ENCODE data around the gene GSPT1. TPM values are rescaled to one million over a fixed set of nuclear protein-coding genes. Genes with fewer than 3 reads are reported as not detected.

Gene GSPT1
- total RNA-seq, 1 experiment from 2014 or later = 199 TPM

- Mint-ChIP-seq H3K4me1 (ENCODE audit: insufficient read depth, unreplicated experiment) (peaks cover 19% of the 10 kb centered on the region), H3K27me3 (ENCODE audit: insufficient read depth, unreplicated experiment) (no peaks in the 10 kb centered on the region), H3K9me3 (ENCODE audit: unreplicated experiment) (no peaks in the 10 kb centered on the region), H3K36me3 (ENCODE audit: insufficient read depth, unreplicated experiment) (peaks cover 70% of the 10 kb centered on the region), H3K4me3 (ENCODE audit: unreplicated experiment) (peak overlapping the region; percentile 36), H3K27ac (ENCODE audit: low read depth, unreplicated experiment) (peak overlapping the region; percentile 62)
- TF ChIP-seq, protein P1, sequence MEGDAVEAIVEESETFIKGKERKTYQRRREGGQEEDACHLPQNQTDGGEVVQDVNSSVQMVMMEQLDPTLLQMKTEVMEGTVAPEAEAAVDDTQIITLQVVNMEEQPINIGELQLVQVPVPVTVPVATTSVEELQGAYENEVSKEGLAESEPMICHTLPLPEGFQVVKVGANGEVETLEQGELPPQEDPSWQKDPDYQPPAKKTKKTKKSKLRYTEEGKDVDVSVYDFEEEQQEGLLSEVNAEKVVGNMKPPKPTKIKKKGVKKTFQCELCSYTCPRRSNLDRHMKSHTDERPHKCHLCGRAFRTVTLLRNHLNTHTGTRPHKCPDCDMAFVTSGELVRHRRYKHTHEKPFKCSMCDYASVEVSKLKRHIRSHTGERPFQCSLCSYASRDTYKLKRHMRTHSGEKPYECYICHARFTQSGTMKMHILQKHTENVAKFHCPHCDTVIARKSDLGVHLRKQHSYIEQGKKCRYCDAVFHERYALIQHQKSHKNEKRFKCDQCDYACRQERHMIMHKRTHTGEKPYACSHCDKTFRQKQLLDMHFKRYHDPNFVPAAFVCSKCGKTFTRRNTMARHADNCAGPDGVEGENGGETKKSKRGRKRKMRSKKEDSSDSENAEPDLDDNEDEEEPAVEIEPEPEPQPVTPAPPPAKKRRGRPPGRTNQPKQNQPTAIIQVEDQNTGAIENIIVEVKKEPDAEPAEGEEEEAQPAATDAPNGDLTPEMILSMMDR (IDR thresholded peaks at IDR 0.05; ENCODE audit: unreplicated experiment) = no peak
- CTCF ChIA-PET = interaction anchor here (0.6 to 3.1 kb wide), 6 partner anchors 12 to 872 kb away, joined by 3 to 15 read pairs (median 4); partner anchors contain the start of gene GSPT1
- DNase-seq (ENCODE audit: unreplicated experiment) = peak; percentile 47
- POLR2A ChIA-PET = interaction anchor here (0.6 to 7.6 kb wide), 10 partner anchors 9 to 94 kb away, joined by 3 to 72 read pairs (median 8); partner anchors contain the start of genes RSL1D1, TXNDC11 and ZC3H7A
- intact Hi-C loops (cut with micrococcal nuclease) = no loop called here
- BruUV-seq (replicated peaks) = no TSS peak
Measured at GRCh38 chr16:11835891-11836649, 79.7 kb downstream of the GSPT1 start.

GRCh38 chr16:11835309-11835708 is 80.4 kb downstream of the GSPT1 start:
- peaks cover 19% of the 10 kb centered on the region for H3K4me1 Mint-ChIP-seq (ENCODE audit: insufficient read depth, unreplicated experiment)
- ChIA-PET CTCF (interaction anchor here (0.6 to 3.1 kb wide), 10 partner anchors 13 to 871 kb away, joined by 3 to 15 read pairs (median 3); partner anchors contain the start of gene GSPT1), POLR2A (interaction anchor here (0.8 to 7.6 kb wide), 10 partner anchors 14 to 96 kb away, joined by 4 to 72 read pairs (median 8); partner anchors contain the start of genes RSL1D1, TXNDC11 and ZC3H7A)
- H3K9me3 Mint-ChIP-seq (ENCODE audit: unreplicated experiment) = no peaks in the 10 kb centered on the region
- intact Hi-C loops (cut with micrococcal nuclease) = no loop called here
- DNase-seq (ENCODE audit: unreplicated experiment) = peak; percentile 26
- TF ChIP-seq, protein P1 (IDR thresholded peaks at IDR 0.05; ENCODE audit: unreplicated experiment) = no peak
- BruUV-seq (replicated peaks) = no TSS peak
- H3K4me3 Mint-ChIP-seq (ENCODE audit: unreplicated experiment) = no peak overlapping the region
- H3K36me3 Mint-ChIP-seq (ENCODE audit: insufficient read depth, unreplicated experiment) = peaks cover 62% of the 10 kb centered on the region
- H3K27me3 Mint-ChIP-seq (ENCODE audit: insufficient read depth, unreplicated experiment) = no peaks in the 10 kb centered on the region
- H3K27ac Mint-ChIP-seq (ENCODE audit: low read depth, unreplicated experiment) = no peak overlapping the region

DNA sequence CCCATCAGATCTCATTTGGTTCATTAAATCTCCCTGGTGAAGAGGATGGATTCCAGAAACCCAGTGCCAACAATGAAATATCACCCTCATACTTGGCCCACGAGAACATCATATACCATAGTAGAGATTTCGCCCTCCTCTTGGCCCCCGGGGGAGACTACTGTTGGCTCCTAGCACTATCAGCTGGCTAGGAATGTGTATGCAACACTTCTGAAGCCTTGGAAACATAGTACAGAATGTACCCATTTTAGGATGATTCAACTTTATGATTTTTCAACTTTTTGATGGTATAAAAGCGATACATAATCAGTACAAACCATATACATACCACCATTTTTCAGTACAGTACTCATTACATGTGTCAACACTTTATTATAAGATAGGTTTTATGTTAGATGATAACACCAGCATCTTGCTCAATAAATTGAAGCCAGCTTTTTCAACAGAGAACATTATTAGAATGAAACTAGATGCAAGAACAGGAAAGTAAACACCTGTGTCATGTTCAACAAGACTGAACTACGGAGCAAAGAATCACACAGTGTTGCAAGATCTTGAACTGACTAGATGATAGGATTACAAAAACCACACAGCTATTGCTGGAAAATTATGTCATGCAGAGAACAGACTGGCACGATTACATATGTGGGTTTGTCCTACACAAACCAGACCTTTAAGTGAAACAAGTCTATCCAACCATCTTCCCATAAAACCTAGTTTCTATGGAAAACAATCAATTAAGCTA is 81.6 kb downstream of the GSPT1 start:
- CTCF ChIA-PET = interaction anchor here (0.5 to 1.4 kb wide), 7 partner anchors 22 to 886 kb away, joined by 3 to 5 read pairs (median 4); no protein-coding TSS in a partner anchor

More for the DNA sequence above, 81.6 kb downstream of the GSPT1 start:
- POLR2A ChIA-PET = interaction anchor here (0.6 to 7.6 kb wide), 15 partner anchors 13 to 233 kb away, joined by 3 to 72 read pairs (median 5); partner anchors contain the start of genes RSL1D1, TXNDC11 and ZC3H7A
- DNase-seq (ENCODE audit: unreplicated experiment) = peak; percentile 92
- H3K4me3 Mint-ChIP-seq (ENCODE audit: unreplicated experiment) = peak overlapping the region; percentile 63
- intact Hi-C loops (cut with micrococcal nuclease) = no loop called here
- peak overlapping the region; percentile 98 for H3K27ac Mint-ChIP-seq (ENCODE audit: low read depth, unreplicated experiment)
- BruUV-seq (replicated peaks) = no TSS peak
- H3K9me3 Mint-ChIP-seq (ENCODE audit: unreplicated experiment) = no peaks in the 10 kb centered on the region
- TF ChIP-seq, protein P1 (IDR thresholded peaks at IDR 0.05; ENCODE audit: unreplicated experiment) = no peak
- H3K27me3 Mint-ChIP-seq (ENCODE audit: insufficient read depth, unreplicated experiment) = no peaks in the 10 kb centered on the region
- peaks cover 19% of the 10 kb centered on the region for H3K4me1 Mint-ChIP-seq (ENCODE audit: insufficient read depth, unreplicated experiment)
- H3K36me3 Mint-ChIP-seq (ENCODE audit: insufficient read depth, unreplicated experiment) = peaks cover 50% of the 10 kb centered on the region
